Uterus (tissue), 2 donors: ENCODE results near the gene HIVEP3.

ENCODE experiments used
- POLR2A ChIP-seq, 2 donors: fragments of 450-650 bp; IDR thresholded peaks; one replicate each; pipeline ENCODE4 v1.6.1; 2016; ENCODE audit warnings: antibody characterized with exemption in 2 of 2, mild to moderate bottlenecking in 1 of 2, moderate library complexity in 1 of 2
- TF ChIP-seq, protein P1 (sequence below), 4 experiments: fragments of 200-600 bp in 2 of 4; fragments of 450-650 bp in 2 of 4; sonication (generic) in 2 of 4; IDR thresholded peaks; one replicate each; pipeline ENCODE4 v1.5.1; 2016 to 2019; ENCODE audit warnings: antibody characterized with exemption in 4 of 4, mild to moderate bottlenecking in 2 of 4, moderate library complexity in 1 of 4

DNA sequence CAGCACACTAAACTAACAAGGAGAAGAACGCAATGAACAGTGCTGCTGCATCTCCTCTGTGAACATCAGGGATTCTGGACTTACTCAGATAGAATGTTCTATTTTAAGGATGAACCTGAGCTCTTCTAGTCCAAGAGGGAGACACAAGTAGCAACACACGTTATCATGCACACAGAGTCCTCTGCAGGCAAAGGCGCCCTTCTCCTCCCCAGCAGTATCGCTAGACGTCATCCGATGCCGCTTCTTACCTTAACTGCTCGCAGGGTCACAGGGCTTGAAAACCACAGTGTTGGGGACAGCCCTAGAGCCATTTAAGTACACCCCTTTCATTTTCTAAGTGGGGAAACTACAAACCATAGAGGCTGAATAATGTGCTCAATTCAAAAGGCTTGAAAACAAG lies 74.5 kb downstream of the HIVEP3 start:
- TF ChIP-seq POLR2A (IDR thresholded peaks at IDR 0.05) = no peak
- TF ChIP-seq, protein P1, sequence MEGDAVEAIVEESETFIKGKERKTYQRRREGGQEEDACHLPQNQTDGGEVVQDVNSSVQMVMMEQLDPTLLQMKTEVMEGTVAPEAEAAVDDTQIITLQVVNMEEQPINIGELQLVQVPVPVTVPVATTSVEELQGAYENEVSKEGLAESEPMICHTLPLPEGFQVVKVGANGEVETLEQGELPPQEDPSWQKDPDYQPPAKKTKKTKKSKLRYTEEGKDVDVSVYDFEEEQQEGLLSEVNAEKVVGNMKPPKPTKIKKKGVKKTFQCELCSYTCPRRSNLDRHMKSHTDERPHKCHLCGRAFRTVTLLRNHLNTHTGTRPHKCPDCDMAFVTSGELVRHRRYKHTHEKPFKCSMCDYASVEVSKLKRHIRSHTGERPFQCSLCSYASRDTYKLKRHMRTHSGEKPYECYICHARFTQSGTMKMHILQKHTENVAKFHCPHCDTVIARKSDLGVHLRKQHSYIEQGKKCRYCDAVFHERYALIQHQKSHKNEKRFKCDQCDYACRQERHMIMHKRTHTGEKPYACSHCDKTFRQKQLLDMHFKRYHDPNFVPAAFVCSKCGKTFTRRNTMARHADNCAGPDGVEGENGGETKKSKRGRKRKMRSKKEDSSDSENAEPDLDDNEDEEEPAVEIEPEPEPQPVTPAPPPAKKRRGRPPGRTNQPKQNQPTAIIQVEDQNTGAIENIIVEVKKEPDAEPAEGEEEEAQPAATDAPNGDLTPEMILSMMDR (IDR thresholded peaks at IDR 0.05) = no peak
